ENCODE data around the gene ZDHHC18.

ZDHHC18 gene

DNA sequence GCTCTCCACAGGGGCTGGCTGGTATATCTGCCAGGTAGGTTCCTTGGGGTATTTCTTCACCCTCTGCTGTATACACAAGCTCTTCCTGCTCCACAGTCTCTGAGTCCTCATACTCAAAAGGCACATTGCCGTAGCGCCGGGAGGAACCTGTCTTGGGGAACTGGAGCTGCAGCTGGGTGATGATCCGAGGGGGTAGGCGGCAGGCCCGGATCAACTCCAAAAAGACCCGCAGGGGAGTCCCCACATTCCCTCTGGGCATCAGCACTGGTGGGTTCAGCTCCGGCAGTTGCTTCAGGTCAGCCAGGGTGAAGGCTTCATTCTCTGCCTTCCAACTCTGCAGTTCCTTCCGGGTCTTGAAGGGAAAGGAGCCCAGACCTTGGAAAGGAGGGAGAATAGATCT, 70.9 kb downstream of the ZDHHC18 start:
- no peak for TF ChIP-seq FOXP2 (optimal IDR thresholded peaks at IDR 0.05; ENCODE audit: borderline replicate concordance, extremely low read depth, extremely low read length, insufficient read depth)
- no peak for TF ChIP-seq SIN3A (IDR thresholded peaks at IDR 0.05; ENCODE audit: borderline replicate concordance, insufficient read depth, low read length)
- TF ChIP-seq TAF1 (IDR thresholded peaks at IDR 0.05; ENCODE audit: borderline replicate concordance, insufficient read depth, low read length): no peak

DNA sequence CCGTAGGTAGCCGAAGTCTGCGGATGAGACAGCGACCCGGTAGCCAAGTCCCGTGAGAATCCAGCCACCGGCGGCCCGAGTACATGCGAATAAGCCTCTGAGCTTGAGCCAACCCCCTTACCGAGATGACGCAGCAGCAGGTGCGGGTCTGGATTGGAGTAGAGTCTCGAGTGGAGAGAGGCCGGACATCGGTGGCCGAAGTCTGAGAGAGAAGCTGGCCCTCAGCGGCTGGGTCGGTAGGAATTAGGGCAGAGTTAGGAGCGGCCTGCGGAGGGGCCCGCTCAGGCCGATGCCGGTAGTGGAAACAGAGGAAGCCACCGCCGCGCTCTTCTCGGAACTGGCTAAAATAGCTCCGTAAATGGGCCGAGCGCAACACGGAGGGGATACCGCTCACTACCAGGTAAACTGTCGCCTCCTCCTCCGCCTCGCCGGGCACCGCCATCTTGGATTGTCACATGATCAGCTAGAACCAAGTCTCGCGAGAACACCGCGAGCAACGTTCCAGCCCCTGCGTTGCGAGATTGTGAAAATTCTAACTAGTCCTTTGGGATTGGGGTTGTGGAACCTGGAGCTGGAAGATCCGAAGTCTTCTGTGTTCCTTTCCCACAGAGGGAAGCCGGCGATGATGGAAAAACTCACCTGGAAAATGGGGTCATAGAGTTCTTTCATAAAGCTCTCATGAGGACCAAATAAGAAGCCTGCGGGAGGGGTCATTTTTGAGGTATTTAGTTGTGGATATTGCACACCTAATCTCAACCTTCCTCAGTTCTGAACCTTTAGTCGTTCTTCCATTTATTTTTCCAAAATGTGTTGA, 73.7 kb downstream of the ZDHHC18 start, which contains the start of gene GPATCH3:
TSS of gene GPATCH3 (minus strand) at position 467 of the 814 bp plus-strand sequence. CDS start at position 442, 25 bp downstream.
- TF ChIP-seq FOXP2 (optimal IDR thresholded peaks at IDR 0.05; ENCODE audit: borderline replicate concordance, extremely low read depth, extremely low read length, insufficient read depth) (peak; percentile 51), SIN3A (IDR thresholded peaks at IDR 0.05; ENCODE audit: borderline replicate concordance, insufficient read depth, low read length) (peak; percentile 94), POLR2AphosphoS5 (IDR thresholded peaks at IDR 0.05; ENCODE audit: low read depth, low read length) (peak; percentile 95), TAF1 (IDR thresholded peaks at IDR 0.05; ENCODE audit: borderline replicate concordance, insufficient read depth, low read length) (peak; percentile 92; the same call in 1 of the 2 replicates)
- TF ChIP-seq, protein P1, sequence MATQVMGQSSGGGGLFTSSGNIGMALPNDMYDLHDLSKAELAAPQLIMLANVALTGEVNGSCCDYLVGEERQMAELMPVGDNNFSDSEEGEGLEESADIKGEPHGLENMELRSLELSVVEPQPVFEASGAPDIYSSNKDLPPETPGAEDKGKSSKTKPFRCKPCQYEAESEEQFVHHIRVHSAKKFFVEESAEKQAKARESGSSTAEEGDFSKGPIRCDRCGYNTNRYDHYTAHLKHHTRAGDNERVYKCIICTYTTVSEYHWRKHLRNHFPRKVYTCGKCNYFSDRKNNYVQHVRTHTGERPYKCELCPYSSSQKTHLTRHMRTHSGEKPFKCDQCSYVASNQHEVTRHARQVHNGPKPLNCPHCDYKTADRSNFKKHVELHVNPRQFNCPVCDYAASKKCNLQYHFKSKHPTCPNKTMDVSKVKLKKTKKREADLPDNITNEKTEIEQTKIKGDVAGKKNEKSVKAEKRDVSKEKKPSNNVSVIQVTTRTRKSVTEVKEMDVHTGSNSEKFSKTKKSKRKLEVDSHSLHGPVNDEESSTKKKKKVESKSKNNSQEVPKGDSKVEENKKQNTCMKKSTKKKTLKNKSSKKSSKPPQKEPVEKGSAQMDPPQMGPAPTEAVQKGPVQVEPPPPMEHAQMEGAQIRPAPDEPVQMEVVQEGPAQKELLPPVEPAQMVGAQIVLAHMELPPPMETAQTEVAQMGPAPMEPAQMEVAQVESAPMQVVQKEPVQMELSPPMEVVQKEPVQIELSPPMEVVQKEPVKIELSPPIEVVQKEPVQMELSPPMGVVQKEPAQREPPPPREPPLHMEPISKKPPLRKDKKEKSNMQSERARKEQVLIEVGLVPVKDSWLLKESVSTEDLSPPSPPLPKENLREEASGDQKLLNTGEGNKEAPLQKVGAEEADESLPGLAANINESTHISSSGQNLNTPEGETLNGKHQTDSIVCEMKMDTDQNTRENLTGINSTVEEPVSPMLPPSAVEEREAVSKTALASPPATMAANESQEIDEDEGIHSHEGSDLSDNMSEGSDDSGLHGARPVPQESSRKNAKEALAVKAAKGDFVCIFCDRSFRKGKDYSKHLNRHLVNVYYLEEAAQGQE (IDR thresholded peaks at IDR 0.05; ENCODE audit: insufficient read depth in 1 of 2, low read depth in 2 of 2, low read length in 2 of 2): 0 out of 4 replicates have a peak, but pooled peaks of 1 of the 2 experiments have one; percentile 38

DNA sequence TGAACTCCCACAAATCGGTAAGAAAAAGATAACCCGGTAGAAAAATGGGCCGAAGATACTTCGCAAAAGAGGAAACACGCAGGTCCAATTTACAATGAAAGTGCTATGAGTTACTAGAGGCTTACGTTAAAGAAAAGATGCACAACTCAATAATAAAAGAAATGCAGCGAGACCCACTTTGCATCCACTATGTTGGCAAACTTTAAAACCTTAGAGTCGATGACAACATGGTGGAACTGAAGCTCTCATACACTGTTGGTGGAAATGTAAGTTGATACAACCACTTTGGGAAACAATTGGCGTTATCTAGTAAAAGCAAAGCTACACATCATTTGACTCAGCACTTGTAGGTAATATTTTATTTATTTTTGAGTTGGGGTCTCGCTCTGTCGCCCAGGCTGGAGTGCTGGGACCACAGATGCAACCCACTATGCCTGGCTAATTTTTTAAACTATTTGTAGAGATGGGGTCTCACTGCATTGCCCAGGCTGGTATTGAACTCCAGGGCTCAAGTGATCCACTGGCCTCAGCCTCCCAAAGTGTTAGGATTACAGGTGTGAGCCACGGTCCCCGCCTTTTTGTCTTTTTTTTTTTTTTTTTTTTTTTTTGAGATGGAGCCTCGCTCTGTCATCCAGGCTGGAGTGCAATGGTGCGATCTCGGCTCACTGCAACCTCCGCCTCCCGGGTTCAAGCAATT, 74.5 kb downstream of the ZDHHC18 start:
- TF ChIP-seq, protein P1 (IDR thresholded peaks at IDR 0.05; ENCODE audit: insufficient read depth in 1 of 2, low read depth in 2 of 2, low read length in 2 of 2): no peak
- TF ChIP-seq TAF1 (IDR thresholded peaks at IDR 0.05; ENCODE audit: borderline replicate concordance, insufficient read depth, low read length) (no peak), FOXP2 (optimal IDR thresholded peaks at IDR 0.05; ENCODE audit: borderline replicate concordance, extremely low read depth, extremely low read length, insufficient read depth) (no peak), POLR2AphosphoS5 (IDR thresholded peaks at IDR 0.05; ENCODE audit: low read depth, low read length) (no peak), SIN3A (IDR thresholded peaks at IDR 0.05; ENCODE audit: borderline replicate concordance, insufficient read depth, low read length) (no peak)
